A549 (cell line): ENCODE results near the gene GALNT12.

Experiments
- CTCF ChIP-seq: fragments of >200 bp; sonication (Bioruptor Twin); formaldehyde crosslinking; IDR thresholded peaks from 3 replicates; pipeline ENCODE4 v1.5.1; 2016
- E2F6 ChIP-seq: IDR thresholded peaks from 2 replicates; pipeline ENCODE4 v1.6.1; 2012; ENCODE audit warnings: low read depth, borderline replicate concordance
- JUN ChIP-seq, 2 experiments: fragments of >200 bp; sonication (Bioruptor Twin); formaldehyde crosslinking; IDR thresholded peaks; 2 replicates in 1 of 2; 3 replicates in 1 of 2; pipeline ENCODE4 v1.6.1; 2016 to 2017
- RNF2 ChIP-seq: fragments of 200-600 bp; sonication (generic); IDR thresholded peaks from 2 replicates; pipeline ENCODE4 v1.6.1; 2016; ENCODE audit warnings: low read depth, mild to moderate bottlenecking, antibody characterized with exemption, moderate library complexity, borderline replicate concordance

GRCh38 chr9:98871558-98872065 lies 64.1 kb downstream of the GALNT12 start:
- TF ChIP-seq E2F6, result no peak
- TF ChIP-seq RNF2, result no peak
- no peak for TF ChIP-seq JUN (IDR thresholded peaks at IDR 0.05)
- no peak for TF ChIP-seq CTCF
